Skeletal muscle tissue (tissue), 4 donors: Measurements from ENCODE around the gene MED12L. TPM values are rescaled to one million over a fixed set of nuclear protein-coding genes. Genes with fewer than 3 reads are reported as not detected.

Source experiments
- H3K27ac ChIP-seq: one replicate; pipeline ENCODE4 v1.7.0; 2013; ENCODE audit warnings: mild to moderate bottlenecking, low read depth, low read length, inconsistent platforms
- H3K27me3 ChIP-seq, 3 donors: one replicate each; pipeline ENCODE4 v1.7.0; 2013; ENCODE audit warnings: low read length in 3 of 3; ENCODE audit not compliant: control insufficient read depth in 3 of 3, insufficient read depth in 3 of 3
- H3K36me3 ChIP-seq, 3 donors: one replicate each; pipeline ENCODE4 v1.7.0; 2013; ENCODE audit warnings: low read length in 3 of 3; ENCODE audit not compliant: control insufficient read depth in 3 of 3, insufficient read depth in 3 of 3
- H3K4me1 ChIP-seq, 3 donors: one replicate each; pipeline ENCODE4 v1.7.0; 2013; ENCODE audit warnings: low read length in 3 of 3, mild to moderate bottlenecking in 3 of 3; ENCODE audit not compliant: control insufficient read depth in 3 of 3, insufficient read depth in 3 of 3
- H3K4me3 ChIP-seq, 3 donors: one replicate each; pipeline ENCODE4 v1.7.0; 2013; ENCODE audit warnings: low read length in 3 of 3
- H3K9ac ChIP-seq, 3 donors: one replicate each; pipeline ENCODE4 v1.7.0; 2013; ENCODE audit warnings: low read length in 3 of 3, mild to moderate bottlenecking in 3 of 3, moderate library complexity in 2 of 3, low read depth in 1 of 3
- H3K9me3 ChIP-seq, 3 donors: one replicate each; pipeline ENCODE4 v1.7.0; 2013; ENCODE audit warnings: low read length in 3 of 3; ENCODE audit not compliant: control insufficient read depth in 3 of 3
- total RNA-seq: library from RNA; depleted of rRNA; stranded (reverse); fragments of >200 nt; gene quantifications from one replicate; pipeline ENCODE4 v1.2.3, GENCODE V29; 2014
- donor health status: Osteomylitis.

The MED12L gene
- total RNA-seq, 1 donor from 2014 or later, result 8.9 TPM

- no peak overlapping the region for H3K4me3 ChIP-seq
- no peaks in the 10 kb centered on the region for H3K9me3 ChIP-seq
- H3K9ac ChIP-seq, result no peak overlapping the region
- no peaks in the 10 kb centered on the region for H3K36me3 ChIP-seq
- H3K27me3 ChIP-seq, result no peaks in the 10 kb centered on the region
- H3K27ac ChIP-seq, result no peak overlapping the region
- no peaks in the 10 kb centered on the region for H3K4me1 ChIP-seq
Measured at GRCh38 chr3:151133175-151133574, 47.7 kb downstream of the MED12L start.

GRCh38 chr3:151133917-151134450 lies 48.5 kb downstream of the MED12L start:
- H3K9ac ChIP-seq, result no peak overlapping the region
- H3K27ac ChIP-seq, result no peak overlapping the region
- no peaks in the 10 kb centered on the region for H3K36me3 ChIP-seq
- no peaks in the 10 kb centered on the region for H3K27me3 ChIP-seq
- H3K4me3 ChIP-seq, result no peak overlapping the region
- no peaks in the 10 kb centered on the region for H3K9me3 ChIP-seq
- H3K4me1 ChIP-seq, result no peaks in the 10 kb centered on the region

GRCh38 chr3:151135541-151136337 lies 50.3 kb downstream of the MED12L start:
- no peak overlapping the region for H3K9ac ChIP-seq
- no peaks in the 10 kb centered on the region for H3K36me3 ChIP-seq
- H3K9me3 ChIP-seq, result no peaks in the 10 kb centered on the region
- no peak overlapping the region for H3K4me3 ChIP-seq
- no peak overlapping the region for H3K27ac ChIP-seq
- H3K4me1 ChIP-seq, result no peaks in the 10 kb centered on the region
- H3K27me3 ChIP-seq, result no peaks in the 10 kb centered on the region

- H3K9ac ChIP-seq, result no peak overlapping the region
- H3K36me3 ChIP-seq, result no peaks in the 10 kb centered on the region
- H3K4me1 ChIP-seq, result peaks cover 7 to 12% (median 7%) of the 10 kb centered on the region in 3 donors
- H3K9me3 ChIP-seq, result no peaks in the 10 kb centered on the region
- H3K27ac ChIP-seq, result no peak overlapping the region
- H3K4me3 ChIP-seq, result no peak overlapping the region
- peaks cover 0 to 6% (median 4%) of the 10 kb centered on the region in 3 donors for H3K27me3 ChIP-seq
Measured at GRCh38 chr3:151142929-151143328, 57.5 kb downstream of the MED12L start.

GRCh38 chr3:151144016-151144415 lies 58.6 kb downstream of the MED12L start:
- no peaks in the 10 kb centered on the region for H3K36me3 ChIP-seq
- no peak overlapping the region for H3K27ac ChIP-seq
- no peak overlapping the region for H3K9ac ChIP-seq
- no peak overlapping the region for H3K4me3 ChIP-seq
- no peaks in the 10 kb centered on the region for H3K9me3 ChIP-seq
- H3K4me1 ChIP-seq, result peaks cover 7 to 12% (median 7%) of the 10 kb centered on the region in 3 donors
- peaks cover 0 to 6% (median 4%) of the 10 kb centered on the region in 3 donors for H3K27me3 ChIP-seq

GRCh38 chr3:151144760-151145159 lies 59.3 kb downstream of the MED12L start:
- H3K9me3 ChIP-seq, result no peaks in the 10 kb centered on the region
- H3K27ac ChIP-seq, result no peak overlapping the region
- peaks cover 0 to 6% (median 4%) of the 10 kb centered on the region in 3 donors for H3K27me3 ChIP-seq
- no peak overlapping the region for H3K9ac ChIP-seq
- H3K4me3 ChIP-seq, result no peak overlapping the region
- peaks cover 7 to 12% (median 7%) of the 10 kb centered on the region in 3 donors for H3K4me1 ChIP-seq
- no peaks in the 10 kb centered on the region for H3K36me3 ChIP-seq

GRCh38 chr3:151145713-151146070 lies 60.2 kb downstream of the MED12L start:
- Histone ChIP-seq H3K36me3 (no peaks in the 10 kb centered on the region), H3K9me3 (no peaks in the 10 kb centered on the region), H3K27me3 (peaks cover 0 to 6% (median 4%) of the 10 kb centered on the region in 3 donors), H3K4me1 (peaks cover 7 to 12% (median 7%) of the 10 kb centered on the region in 3 donors), H3K9ac (no peak overlapping the region), H3K27ac (no peak overlapping the region), H3K4me3 (peak overlapping the region in 1 of 3 donors; percentile 44)

- Histone ChIP-seq H3K4me1 (peaks cover 7 to 12% (median 7%) of the 10 kb centered on the region in 3 donors), H3K9me3 (no peaks in the 10 kb centered on the region), H3K9ac (peak overlapping the region in 1 of 3 donors; percentile 55), H3K27me3 (peaks cover 0 to 6% (median 4%) of the 10 kb centered on the region in 3 donors), H3K36me3 (no peaks in the 10 kb centered on the region), H3K4me3 (peak overlapping the region; percentile 17 to 44 (median 44)), H3K27ac (no peak overlapping the region)
Measured at GRCh38 chr3:151146071-151146730, 60.7 kb downstream of the MED12L start.

- Histone ChIP-seq H3K27ac (no peak overlapping the region), H3K36me3 (no peaks in the 10 kb centered on the region), H3K9me3 (no peaks in the 10 kb centered on the region), H3K4me1 (peaks cover 7 to 12% (median 7%) of the 10 kb centered on the region in 3 donors), H3K9ac (no peak overlapping the region), H3K27me3 (peaks cover 0 to 6% (median 4%) of the 10 kb centered on the region in 3 donors), H3K4me3 (no peak overlapping the region)
Measured at GRCh38 chr3:151146731-151147091, 61.2 kb downstream of the MED12L start.

- Histone ChIP-seq H3K4me3 (no peak overlapping the region), H3K9ac (no peak overlapping the region), H3K36me3 (no peaks in the 10 kb centered on the region), H3K9me3 (no peaks in the 10 kb centered on the region), H3K4me1 (peaks cover 7 to 12% (median 7%) of the 10 kb centered on the region in 3 donors), H3K27me3 (peaks cover 0 to 6% (median 4%) of the 10 kb centered on the region in 3 donors), H3K27ac (no peak overlapping the region)
Measured at GRCh38 chr3:151147299-151147698, 61.8 kb downstream of the MED12L start.
